ENCODE data around the gene LRAT. TPM values are rescaled to one million over a fixed set of nuclear protein-coding genes. Genes with fewer than 3 reads are reported as not detected.

Gene LRAT
- total RNA-seq, 1 donor from 2014 or later: not detected

- no peak for DNase-seq (ENCODE audit: extremely low read depth, low read depth, low spot score)
These were observed 13.9 kb downstream of the LRAT start for GRCh38 chr4:154757713-154758112.

DNA sequence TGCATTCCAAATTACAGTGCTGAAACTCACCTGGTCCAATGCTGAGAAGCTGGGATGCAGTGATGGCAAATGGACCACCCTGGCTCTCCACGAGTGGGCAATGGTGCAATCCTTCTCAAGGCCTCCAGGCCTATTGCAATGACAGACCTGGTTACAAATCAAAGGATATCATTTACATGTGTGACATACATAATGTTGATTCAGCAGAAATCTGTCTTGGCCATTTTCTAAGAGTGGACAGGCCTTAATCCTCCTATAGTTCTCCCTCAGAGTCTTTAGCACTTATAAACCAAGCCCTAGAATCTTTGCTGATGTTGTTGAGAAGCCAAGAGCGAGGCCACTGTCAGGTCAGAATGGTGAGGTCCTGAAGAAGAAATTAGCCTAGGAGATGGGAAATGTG lies 17.1 kb downstream of the LRAT start:
- no peak for DNase-seq (ENCODE audit: extremely low read depth, low read depth, low spot score)

- no peak for DNase-seq (ENCODE audit: extremely low read depth, low read depth, low spot score)
These were observed 34.5 kb downstream of the LRAT start for GRCh38 chr4:154778264-154778663.

DNA sequence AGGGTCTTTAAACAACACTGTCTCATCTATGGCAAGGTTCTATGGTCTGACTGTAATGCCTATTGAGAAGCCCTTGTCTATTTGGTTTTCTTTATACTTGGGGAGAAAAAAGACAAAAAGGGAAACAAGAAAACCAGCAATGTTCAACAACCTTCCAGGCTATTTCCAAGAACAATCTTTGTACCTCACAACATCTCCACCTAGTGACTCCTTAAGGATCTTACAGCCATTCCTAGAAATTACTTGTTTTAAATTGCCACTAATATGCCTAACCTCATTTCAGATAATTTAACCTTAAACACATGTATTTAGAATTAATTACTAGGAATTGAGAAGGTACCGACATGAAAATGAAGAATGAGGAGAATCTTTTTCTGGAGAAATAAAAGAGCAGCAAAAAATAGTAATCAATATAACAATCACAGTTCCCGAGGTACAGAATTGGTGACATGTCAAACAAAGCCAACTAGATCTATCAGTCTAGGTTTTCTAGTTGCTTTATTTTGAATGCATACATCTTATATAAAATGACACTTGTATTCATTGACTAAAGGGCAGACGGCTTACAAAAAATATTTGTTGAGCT lies 35.7 kb downstream of the LRAT start:
- peak; percentile 3 for DNase-seq (ENCODE audit: extremely low read depth, low read depth, low spot score)

- DNase-seq (ENCODE audit: extremely low read depth, low read depth, low spot score): no peak
These were observed 37.6 kb downstream of the LRAT start, which contains the start of gene RBM46 for GRCh38 chr4:154781126-154781982. Gene RBM46, plus strand, starts transcription at chr4:154781272. Its CDS starts 15,481 bp downstream, at chr4:154796753.

DNA sequence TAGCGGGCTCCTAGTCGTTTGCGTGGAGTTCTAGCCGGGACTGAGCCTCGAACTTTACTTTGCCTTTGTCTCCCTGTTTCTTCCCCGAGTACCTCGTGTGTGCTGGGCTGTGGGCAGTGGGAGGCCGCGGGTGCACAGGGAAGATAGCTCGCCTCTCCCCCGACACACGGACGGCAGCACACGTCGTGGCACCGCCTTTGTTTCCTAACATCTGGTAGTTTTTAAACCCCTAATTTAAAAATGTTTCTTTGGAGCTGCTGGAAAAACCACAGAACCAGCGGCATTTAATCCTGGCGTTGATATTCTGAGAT lies 38.1 kb downstream of the LRAT start:
- DNase-seq (ENCODE audit: extremely low read depth, low read depth, low spot score): no peak

Other genes with a start within 250 kb of the LRAT start
- 43.0 and 44.7 TPM in 2 replicates for gene PLRG1, start 193.6 kb upstream of the LRAT start, total RNA-seq
- gene FGB, start 181.0 kb upstream of the LRAT start, total RNA-seq: not detected in 2 replicates
- gene FGA, start 153.3 kb upstream of the LRAT start, total RNA-seq: not detected in 2 replicates
- not detected in 2 replicates for gene FGG, start 131.3 kb upstream of the LRAT start, total RNA-seq
- not detected in 2 replicates for gene RBM46, start 37.3 kb downstream of the LRAT start, total RNA-seq